ENCODE results near the gene APBA3.

APBA3 gene

DNA sequence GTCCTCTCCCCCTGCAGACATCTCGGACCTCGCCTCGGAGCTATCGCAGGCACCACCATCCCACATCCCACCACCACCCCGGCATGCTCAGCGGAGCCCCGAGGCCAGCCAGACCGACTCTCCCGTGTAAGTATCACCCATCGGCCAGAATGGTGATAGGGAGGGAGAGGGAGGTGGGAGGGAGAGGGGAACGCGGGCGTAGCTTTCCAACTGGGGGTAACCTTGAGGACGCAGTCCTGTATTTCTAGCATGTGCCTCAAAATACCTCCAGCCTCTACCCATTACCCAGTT lies 27.2 kb downstream of the APBA3 start:
- ATAC-seq (replicated peaks) (no peak), DNase-seq (no peak)
- H3K4me1 Mint-ChIP-seq: no peaks in the 10 kb centered on the region
- H3K4me3 Mint-ChIP-seq: no peak overlapping the region
- H3K27me3 Mint-ChIP-seq: peaks cover 7 to 37% of the 10 kb centered on the region in 2 donors
- H3K27ac Mint-ChIP-seq: no peak overlapping the region
- no peaks in the 10 kb centered on the region for H3K36me3 Mint-ChIP-seq
- H3K9me3 Mint-ChIP-seq: peaks cover 0 to 2% of the 10 kb centered on the region in 2 donors

DNA sequence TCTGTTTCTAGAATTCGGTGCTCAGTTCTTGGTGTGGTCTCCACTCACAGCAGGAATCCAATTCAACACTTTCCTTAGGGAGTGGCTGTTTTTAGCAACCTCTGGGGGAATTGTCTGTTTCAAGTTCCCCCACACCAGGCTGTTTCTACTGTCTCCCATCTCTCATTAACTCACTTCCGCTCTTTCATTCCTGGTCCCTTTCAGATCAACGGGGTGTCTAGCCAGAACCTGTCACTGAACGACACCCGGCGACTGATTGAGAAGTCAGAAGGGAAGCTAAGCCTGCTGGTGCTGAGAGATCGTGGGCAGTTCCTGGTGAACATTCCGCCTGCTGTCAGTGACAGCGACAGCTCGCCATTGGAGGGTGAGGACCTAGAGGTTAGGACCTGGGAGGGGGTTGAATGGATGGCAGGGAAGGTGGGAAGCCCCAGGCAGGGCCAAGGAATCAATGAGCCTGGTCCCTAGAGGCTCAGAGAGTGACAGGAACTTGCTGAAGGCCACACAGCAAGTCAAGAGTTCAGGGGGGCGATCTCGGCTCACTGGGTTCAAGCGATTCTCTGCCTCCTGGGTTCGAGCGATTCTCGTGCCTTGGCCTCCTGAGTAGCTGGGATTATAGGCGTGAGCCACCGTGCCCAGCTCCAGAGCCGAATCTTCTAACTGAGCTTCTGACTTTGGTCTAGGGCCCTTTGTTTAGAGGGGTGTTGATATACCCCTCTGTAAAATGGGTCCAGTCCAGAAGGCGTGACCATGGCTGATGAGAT lies 27.8 kb downstream of the APBA3 start:
- Mint-ChIP-seq H3K27ac (no peak overlapping the region), H3K27me3 (peaks cover 7 to 33% of the 10 kb centered on the region in 2 donors)

DNA sequence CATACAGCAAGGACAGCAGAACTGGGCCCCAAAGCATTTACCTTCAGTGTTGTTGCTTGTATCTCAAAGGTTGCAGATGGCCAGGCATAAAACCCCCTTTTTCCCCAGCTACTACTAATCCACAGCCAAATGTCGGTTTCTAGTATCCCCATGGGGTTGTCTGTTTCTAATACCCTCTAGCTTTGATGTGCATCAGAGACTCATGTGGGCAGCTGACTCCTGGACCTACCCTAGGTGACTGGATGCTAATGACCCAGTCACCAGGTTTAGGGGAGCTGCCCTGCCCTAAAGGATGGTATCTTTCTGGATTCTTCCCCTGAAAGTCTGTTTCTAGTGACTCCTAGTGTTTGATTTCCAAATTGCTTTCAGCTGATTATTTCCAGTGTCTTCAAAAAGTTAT lies 29.4 kb downstream of the APBA3 start:
- no peak for ATAC-seq (replicated peaks)
- no peaks in the 10 kb centered on the region for H3K4me1 Mint-ChIP-seq

More for the DNA sequence above, 27.8 kb downstream of the APBA3 start:
- Mint-ChIP-seq H3K36me3 (no peaks in the 10 kb centered on the region), H3K4me3 (no peak overlapping the region), H3K4me1 (no peaks in the 10 kb centered on the region), H3K9me3 (peaks cover 0 to 2% of the 10 kb centered on the region in 2 donors)
- ATAC-seq (replicated peaks): no peak
- DNase-seq: no peak

DNA sequence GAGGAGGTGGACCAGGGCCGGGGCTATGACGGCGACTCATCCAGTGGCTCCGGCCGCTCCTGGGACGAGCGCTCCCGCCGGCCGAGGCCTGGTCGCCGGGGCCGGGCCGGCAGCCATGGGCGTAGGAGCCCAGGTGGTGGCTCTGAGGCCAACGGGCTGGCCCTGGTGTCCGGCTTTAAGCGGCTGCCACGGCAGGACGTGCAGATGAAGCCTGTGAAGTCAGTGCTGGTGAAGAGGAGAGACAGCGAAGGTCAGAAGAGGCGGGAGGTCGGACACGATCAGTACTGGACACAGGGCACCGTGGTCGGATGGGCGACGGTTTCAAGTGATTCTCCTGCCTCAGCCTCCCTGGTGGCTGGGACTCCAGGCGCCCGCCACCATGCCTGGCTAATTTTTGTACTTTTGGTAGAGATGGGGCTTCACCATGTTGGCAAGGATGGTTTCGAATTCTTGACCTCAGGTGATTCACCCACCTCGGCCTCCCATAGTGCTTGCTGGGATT lies 31.0 kb downstream of the APBA3 start:
- no peak overlapping the region for H3K27ac Mint-ChIP-seq

More for the DNA sequence above, 29.4 kb downstream of the APBA3 start:
- Mint-ChIP-seq H3K9me3 (peaks cover 0 to 2% of the 10 kb centered on the region in 2 donors), H3K36me3 (no peaks in the 10 kb centered on the region), H3K27ac (no peak overlapping the region), H3K4me3 (no peak overlapping the region), H3K27me3 (peaks cover under 1 to 21% of the 10 kb centered on the region in 2 donors)
- no peak for DNase-seq

DNA sequence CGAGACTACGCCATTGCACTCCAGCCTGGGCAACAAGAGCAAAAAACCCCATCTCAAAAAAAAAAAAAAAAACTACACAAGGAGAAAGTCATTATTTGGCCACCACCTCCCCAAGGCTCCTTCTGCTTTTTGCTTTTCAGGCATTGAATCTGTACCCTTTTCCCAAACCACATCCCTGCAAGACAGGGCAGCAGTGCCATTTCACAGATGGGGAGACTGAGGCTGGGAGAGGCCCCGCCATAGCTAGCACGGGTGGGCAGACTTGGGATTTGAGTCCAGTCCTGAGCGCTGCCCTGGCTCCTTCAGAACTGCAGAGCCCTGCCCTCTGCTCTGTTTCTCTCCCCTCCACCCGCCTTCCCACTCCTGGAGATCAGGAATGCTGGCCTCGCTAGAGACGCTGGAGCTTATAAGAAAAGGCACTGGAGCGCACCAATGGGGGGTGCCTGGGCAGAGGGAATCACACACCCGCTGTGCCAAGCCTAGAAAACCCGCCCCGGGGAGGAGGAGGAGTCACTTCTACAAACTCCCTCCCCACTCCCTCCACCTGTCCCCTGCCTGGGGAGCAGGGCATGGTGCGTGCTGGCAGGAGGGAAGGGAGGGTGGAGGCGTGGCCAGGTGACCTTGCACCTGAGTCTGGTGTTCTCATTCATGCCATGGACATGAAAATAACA lies 35.7 kb downstream of the APBA3 start:
- Mint-ChIP-seq H3K27me3 (peaks cover 17 to 28% of the 10 kb centered on the region in 2 donors), H3K4me3 (no peak overlapping the region), H3K36me3 (peaks cover 0 to 1% of the 10 kb centered on the region in 2 donors), H3K9me3 (no peaks in the 10 kb centered on the region), H3K27ac (no peak overlapping the region), H3K4me1 (peaks cover 4 to 16% of the 10 kb centered on the region in 2 donors)
- DNase-seq (no peak), ATAC-seq (replicated peaks) (no peak)

More for the DNA sequence above, 31.0 kb downstream of the APBA3 start:
- H3K9me3 Mint-ChIP-seq: peaks cover 0 to 2% of the 10 kb centered on the region in 2 donors
- H3K4me1 Mint-ChIP-seq: no peaks in the 10 kb centered on the region
- DNase-seq (no peak), ATAC-seq (replicated peaks) (no peak)
- peaks cover 0 to 8% of the 10 kb centered on the region in 2 donors for H3K27me3 Mint-ChIP-seq
- H3K4me3 Mint-ChIP-seq: no peak overlapping the region
- H3K36me3 Mint-ChIP-seq: no peaks in the 10 kb centered on the region

DNA sequence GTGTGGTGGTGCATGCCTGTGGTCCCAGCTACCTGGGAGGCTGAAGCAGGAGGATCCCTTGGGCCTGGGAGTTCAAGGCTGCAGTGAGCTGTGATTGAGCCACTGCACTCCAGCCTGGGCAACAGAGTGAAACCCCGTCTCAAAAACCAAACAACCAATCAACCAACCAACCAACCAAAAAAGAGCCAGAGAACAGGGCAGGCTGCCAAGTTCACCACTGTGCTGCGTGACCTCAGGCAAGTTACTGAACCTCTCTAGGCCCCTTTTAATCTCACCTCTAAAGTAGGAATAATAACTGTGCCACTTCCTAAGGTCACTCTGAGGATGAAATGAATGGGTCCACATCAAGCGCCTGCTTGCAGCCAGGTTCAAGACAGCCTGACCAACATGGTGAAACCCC lies 36.4 kb downstream of the APBA3 start:
- ATAC-seq (replicated peaks): no peak
- peaks cover 0 to 1% of the 10 kb centered on the region in 2 donors for H3K36me3 Mint-ChIP-seq
- no peak overlapping the region for H3K27ac Mint-ChIP-seq
- DNase-seq: no peak
- peaks cover 17 to 35% of the 10 kb centered on the region in 2 donors for H3K27me3 Mint-ChIP-seq
- H3K9me3 Mint-ChIP-seq: no peaks in the 10 kb centered on the region
- no peak overlapping the region for H3K4me3 Mint-ChIP-seq
- peaks cover 4 to 16% of the 10 kb centered on the region in 2 donors for H3K4me1 Mint-ChIP-seq

DNA sequence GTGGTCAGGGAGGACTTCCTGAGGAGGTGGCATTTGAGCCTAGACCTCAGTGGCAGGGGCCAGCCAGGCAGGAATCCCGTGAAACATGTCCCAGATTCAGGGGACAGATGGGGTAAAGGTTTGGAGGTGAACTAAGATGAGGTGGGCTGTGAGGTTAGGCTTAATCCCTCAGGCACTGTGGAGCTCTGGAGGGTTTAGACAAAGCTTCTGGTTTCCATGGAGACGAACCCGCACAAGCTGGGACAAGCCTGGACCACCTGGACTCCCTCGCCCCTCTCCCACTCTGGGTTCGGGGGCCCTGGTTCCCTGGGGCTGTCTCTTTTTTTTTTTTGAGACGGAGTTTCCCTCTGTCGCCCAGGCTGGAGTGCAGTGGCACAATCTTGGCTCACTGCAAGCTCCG lies 37.6 kb downstream of the APBA3 start:
- Mint-ChIP-seq H3K4me3 (no peak overlapping the region), H3K27me3 (peaks cover 17 to 43% of the 10 kb centered on the region in 2 donors), H3K27ac (no peak overlapping the region), H3K9me3 (no peaks in the 10 kb centered on the region), H3K4me1 (peaks cover 9 to 16% of the 10 kb centered on the region in 2 donors), H3K36me3 (peaks cover 0 to 1% of the 10 kb centered on the region in 2 donors)
- DNase-seq (no peak), ATAC-seq (replicated peaks) (no peak)

DNA sequence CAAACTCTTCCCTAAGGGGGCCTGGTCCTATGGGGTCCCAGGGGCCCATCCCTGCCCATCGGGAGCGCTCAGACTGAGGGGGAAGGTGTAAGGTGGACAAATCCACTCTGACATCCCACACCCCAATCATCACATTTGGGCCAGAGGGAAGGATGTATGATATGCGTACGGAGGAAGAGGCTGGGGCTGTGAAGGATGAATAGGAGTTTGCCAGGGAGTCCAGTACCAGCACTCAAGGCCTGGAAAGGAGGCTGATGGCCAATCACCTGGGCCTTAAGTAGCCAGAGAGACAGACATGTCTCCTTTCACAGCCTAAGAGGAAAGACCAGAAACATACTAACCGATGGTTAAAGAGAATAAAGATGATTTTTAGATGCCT lies 38.4 kb downstream of the APBA3 start:
- peaks cover 9 to 16% of the 10 kb centered on the region in 2 donors for H3K4me1 Mint-ChIP-seq
- H3K9me3 Mint-ChIP-seq: no peaks in the 10 kb centered on the region
- no peak overlapping the region for H3K4me3 Mint-ChIP-seq
- H3K27ac Mint-ChIP-seq: no peak overlapping the region
- ATAC-seq (replicated peaks) (no peak), DNase-seq (no peak)
- peaks cover 0 to 1% of the 10 kb centered on the region in 2 donors for H3K36me3 Mint-ChIP-seq
- peaks cover 17 to 48% of the 10 kb centered on the region in 2 donors for H3K27me3 Mint-ChIP-seq

DNA sequence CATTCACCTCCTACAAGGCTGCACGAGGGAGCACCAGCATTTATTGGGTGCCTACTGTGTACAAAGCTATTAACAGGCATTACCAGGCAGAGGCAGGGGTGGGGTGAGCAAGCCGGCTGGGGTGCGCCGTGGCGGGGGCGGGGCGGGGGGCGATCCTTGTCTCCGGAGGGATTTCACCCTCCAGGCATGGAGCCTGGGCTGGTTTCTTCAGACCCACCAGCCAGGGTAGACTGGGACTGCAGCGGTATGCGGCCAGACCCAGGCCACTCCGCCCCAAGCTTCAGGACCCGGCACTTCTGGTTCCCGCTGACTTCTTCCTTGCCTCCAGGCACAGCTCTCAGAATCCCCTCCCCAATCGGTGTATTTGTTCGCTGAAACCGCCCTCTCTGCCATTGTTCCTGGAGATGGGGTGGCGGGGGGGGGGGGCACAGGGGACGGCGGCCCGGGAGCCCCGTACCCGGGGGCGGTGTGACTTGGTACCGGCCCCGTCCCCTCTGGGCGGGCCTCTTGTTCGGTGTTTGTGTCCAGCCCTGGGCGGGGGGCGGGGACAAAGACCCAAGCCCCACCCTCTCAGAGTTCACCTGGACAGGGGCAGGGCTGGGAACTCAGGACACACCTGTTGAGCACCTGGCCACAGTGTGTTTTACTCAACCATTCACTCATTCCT lies 38.9 kb downstream of the APBA3 start:
- Mint-ChIP-seq H3K9me3 (no peaks in the 10 kb centered on the region), H3K27ac (no peak overlapping the region)

DNA sequence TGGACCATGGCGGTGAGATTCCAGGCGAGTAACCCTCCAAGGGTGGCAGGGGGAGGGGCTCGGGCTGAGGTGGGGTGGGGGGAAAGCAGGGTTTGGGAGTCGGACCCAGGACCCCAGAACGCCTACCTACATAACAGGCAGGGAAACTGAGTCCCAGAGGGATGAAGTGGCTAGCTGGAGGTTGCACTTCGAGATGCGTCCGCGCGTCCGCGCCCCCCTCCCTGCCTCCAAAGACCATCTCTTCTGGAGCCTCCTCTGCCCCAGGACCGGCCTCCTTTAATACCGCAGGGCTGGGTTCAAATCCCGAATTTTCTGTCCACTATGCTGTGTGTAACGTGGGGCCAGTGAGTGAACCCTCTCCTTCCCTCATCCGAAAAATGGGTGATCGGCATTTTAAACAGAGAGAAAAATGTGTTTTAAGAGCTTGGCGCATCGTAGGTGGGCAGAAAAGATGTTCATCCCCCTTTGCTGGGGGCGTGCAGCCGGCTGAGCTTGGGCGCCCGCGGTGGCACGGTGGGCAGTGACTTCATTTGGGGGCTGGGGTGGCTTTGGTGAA lies 39.5 kb downstream of the APBA3 start:
- DNase-seq (no peak), ATAC-seq (replicated peaks) (no peak)
- Mint-ChIP-seq H3K27me3 (peaks cover 17 to 48% of the 10 kb centered on the region in 2 donors), H3K4me3 (peak overlapping the region; percentile 21 to 73), H3K4me1 (peaks cover 9 to 16% of the 10 kb centered on the region in 2 donors), H3K9me3 (no peaks in the 10 kb centered on the region), H3K27ac (no peak overlapping the region), H3K36me3 (peaks cover 0 to 1% of the 10 kb centered on the region in 2 donors)

More for the DNA sequence above, 38.9 kb downstream of the APBA3 start:
- Mint-ChIP-seq H3K27me3 (peaks cover 17 to 48% of the 10 kb centered on the region in 2 donors), H3K4me3 (peak overlapping the region; percentile 21 to 29), H3K4me1 (peaks cover 9 to 16% of the 10 kb centered on the region in 2 donors), H3K36me3 (peaks cover 0 to 1% of the 10 kb centered on the region in 2 donors)
- ATAC-seq (replicated peaks) (no peak), DNase-seq (no peak)

DNA sequence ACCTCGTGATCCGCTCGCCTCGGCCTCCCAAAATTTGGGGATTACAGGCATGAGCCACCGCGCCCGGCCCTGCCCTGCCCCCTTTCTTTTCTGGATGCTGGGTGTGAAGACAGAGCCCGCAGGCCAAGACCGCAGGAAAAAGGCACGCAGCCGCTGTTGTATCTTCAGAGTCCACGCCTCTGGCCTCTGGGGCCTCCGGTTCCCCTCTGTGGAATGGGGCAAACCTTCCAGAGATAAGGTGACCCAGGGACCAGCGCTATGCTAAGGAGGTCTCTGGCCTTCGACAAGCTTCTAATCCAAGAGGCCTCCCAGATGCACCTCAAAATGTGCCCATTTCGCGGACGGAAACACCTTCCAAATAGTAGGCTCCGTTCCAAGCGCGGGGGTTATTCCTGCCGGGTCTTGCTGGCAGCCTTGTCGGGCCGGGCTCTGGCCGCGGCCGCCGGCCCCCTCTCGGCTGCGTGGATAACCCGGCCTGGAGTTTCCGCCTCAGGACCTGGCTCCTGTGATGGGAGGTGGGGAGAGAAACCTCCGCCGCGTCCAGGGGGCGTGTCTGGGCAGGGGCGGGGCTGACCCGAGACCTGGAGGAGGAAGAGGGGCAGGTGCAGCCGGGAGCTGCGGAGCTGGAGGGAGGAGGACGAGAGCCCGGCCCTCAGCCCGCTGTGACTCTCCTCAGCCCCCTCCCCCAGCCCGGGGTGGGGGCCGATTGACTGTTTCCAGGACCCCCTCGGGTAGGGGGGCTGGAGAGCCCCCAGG lies 40.2 kb downstream of the APBA3 start:
- peak; percentile 86 for DNase-seq
- Mint-ChIP-seq H3K27ac (peak overlapping the region; percentile 25), H3K27me3 (peaks cover 17 to 48% of the 10 kb centered on the region in 2 donors)

DNA sequence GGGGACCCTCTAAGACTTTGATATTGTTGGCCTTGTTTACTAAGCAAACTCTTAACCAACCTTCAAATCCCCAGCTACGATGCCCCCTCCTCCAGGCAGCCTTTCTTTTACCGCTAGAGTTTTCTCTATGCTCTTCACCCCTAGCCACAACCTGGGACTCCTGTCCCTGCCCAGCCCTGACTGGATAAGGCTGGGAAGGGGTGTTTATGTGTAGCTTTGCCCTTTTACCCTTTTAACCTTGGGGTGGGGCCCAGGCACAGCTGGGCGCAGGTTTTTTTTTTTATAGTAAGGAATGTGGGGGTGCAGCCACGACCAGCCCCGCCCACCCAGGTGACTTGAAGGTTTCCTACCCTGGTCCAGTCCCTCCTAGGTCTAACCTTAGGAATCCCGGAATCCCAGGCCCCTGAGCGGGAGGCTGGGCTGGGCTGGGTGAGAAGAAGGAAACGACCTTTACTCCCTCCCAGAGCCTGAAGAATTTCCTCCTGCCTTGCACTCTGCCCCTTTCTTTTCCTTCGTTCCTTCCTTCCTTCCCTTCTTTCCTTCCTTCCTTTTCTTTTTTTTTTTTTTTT lies 41.1 kb downstream of the APBA3 start:
- peaks cover 9 to 16% of the 10 kb centered on the region in 2 donors for H3K4me1 Mint-ChIP-seq
- ATAC-seq (replicated peaks) (no peak), DNase-seq (no peak)
- no peak overlapping the region for H3K4me3 Mint-ChIP-seq
- H3K27ac Mint-ChIP-seq: peak overlapping the region; percentile 9
- H3K36me3 Mint-ChIP-seq: peaks cover 0 to 1% of the 10 kb centered on the region in 2 donors
- H3K27me3 Mint-ChIP-seq: peaks cover 17 to 48% of the 10 kb centered on the region in 2 donors
- no peaks in the 10 kb centered on the region for H3K9me3 Mint-ChIP-seq

More for the DNA sequence above, 40.2 kb downstream of the APBA3 start:
- no peaks in the 10 kb centered on the region for H3K9me3 Mint-ChIP-seq
- H3K4me1 Mint-ChIP-seq: peaks cover 9 to 16% of the 10 kb centered on the region in 2 donors
- ATAC-seq (replicated peaks): peak; percentile 81 to 93
- H3K36me3 Mint-ChIP-seq: peaks cover 0 to 1% of the 10 kb centered on the region in 2 donors
- peak overlapping the region; percentile 72 to 73 for H3K4me3 Mint-ChIP-seq

DNA sequence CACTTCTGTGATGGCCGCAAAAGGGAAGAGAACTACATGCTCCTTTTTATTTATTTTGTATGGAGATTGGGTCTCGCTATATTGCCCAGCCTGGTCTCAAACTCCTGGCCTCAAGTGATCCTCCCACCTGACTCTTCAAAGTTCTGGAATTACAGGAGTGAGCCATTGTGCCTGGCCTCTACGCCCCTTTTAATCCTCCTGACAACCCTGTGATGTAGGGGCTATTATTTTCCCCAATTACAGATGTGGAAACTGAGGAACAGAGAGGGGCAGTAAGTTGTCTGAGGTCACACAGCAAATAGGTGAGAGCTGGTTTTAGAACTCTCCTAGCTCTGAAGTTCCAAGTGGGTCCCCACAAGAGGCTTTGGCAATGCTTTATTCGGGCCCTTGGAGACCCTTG lies 41.6 kb downstream of the APBA3 start:
- no peak for DNase-seq
- no peak for ATAC-seq (replicated peaks)
- Mint-ChIP-seq H3K4me3 (no peak overlapping the region), H3K4me1 (peaks cover 9 to 16% of the 10 kb centered on the region in 2 donors), H3K27me3 (peaks cover 17 to 48% of the 10 kb centered on the region in 2 donors), H3K36me3 (peaks cover 0 to 1% of the 10 kb centered on the region in 2 donors), H3K27ac (no peak overlapping the region), H3K9me3 (no peaks in the 10 kb centered on the region)

Measured in stimulated activated naive B cell treated with anti-CD40 and anti-IgM and Interleukin-4, amounts not matched to agents 10 μg/mL and 1 μg/mL and 100 μg/mL, for 72 hours (primary cell).